PC-3 (cell line): ENCODE results near the gene GATAD2A. TPM values are rescaled to one million over a fixed set of nuclear protein-coding genes. Genes with fewer than 3 reads are reported as not detected.
A peak's percentile ranks its signal among the peaks of the same experiment; 100 is the strongest.

ENCODE experiments used
- ATAC-seq: fragments of 200-7000 bp; cut with Tn5 transposase; 2 replicates; pipeline ENCODE4 v1.9.1; 2020; ENCODE audit warnings: mild to moderate bottlenecking, moderate library complexity
- BruUV-seq: library from RNA; stranded (reverse); fragments of 400-500 nt; replicated peaks from 2 replicates; lab custom pipeline; 2021; lab: Mats Ljungman, UMichigan
- CTCF ChIA-PET: fragments of 300-600 bp; sonication (Branson Sonifier 250); formaldehyde crosslinking; loops from one replicate; lab custom pipeline; 2022; ENCODE audit warnings: antibody characterized with exemption; lab: Charles Lee
- POLR2A ChIA-PET: fragments of 300-600 bp; sonication (Branson Sonifier 250); formaldehyde crosslinking; loops from one replicate; lab custom pipeline; 2022; ENCODE audit warnings: antibody characterized with exemption; ENCODE audit not compliant: unreplicated experiment; lab: Charles Lee
- DNase-seq: peaks from one replicate; pipeline ENCODE4 v3.0.0-alpha.2; 2015
- H2AFZ ChIP-seq: fragments of 300-600 bp; sonication (generic); 2 replicates; pipeline ENCODE4 v1.6.0; 2016; ENCODE audit warnings: antibody characterized with exemption, low read length
- H3F3A ChIP-seq: fragments of 300-600 bp; sonication (generic); one replicate; pipeline ENCODE4 v1.6.0; 2017; ENCODE audit warnings: antibody characterized with exemption, low read length, control low read depth, mild to moderate bottlenecking; ENCODE audit not compliant: unreplicated experiment
- H3K27ac ChIP-seq: fragments of 300-600 bp; sonication (generic); 2 replicates; pipeline ENCODE4 v1.5.1; 2016; ENCODE audit warnings: mild to moderate bottlenecking, low read length
- H3K27me3 ChIP-seq: fragments of 300-600 bp; sonication (generic); 2 replicates; pipeline ENCODE4 v1.6.1; 2016; ENCODE audit warnings: low read length, mixed read lengths
- H3K36me3 ChIP-seq: fragments of 300-600 bp; sonication (generic); 2 replicates; pipeline ENCODE4 v1.6.1; 2016; ENCODE audit warnings: low read depth, mixed run types, low read length, mixed read lengths
- H3K4me1 ChIP-seq: fragments of 300-600 bp; sonication (generic); 2 replicates; pipeline ENCODE4 v1.5.1; 2016; ENCODE audit warnings: low read length; ENCODE audit not compliant: insufficient read depth
- H3K4me2 ChIP-seq: fragments of 300-600 bp; sonication (generic); 2 replicates; pipeline ENCODE4 v1.6.0; 2016; ENCODE audit warnings: low read length
- H3K4me3 ChIP-seq: fragments of 300-600 bp; sonication (generic); 2 replicates; pipeline ENCODE4 v1.5.1; 2016; ENCODE audit warnings: mild to moderate bottlenecking, low read length, mixed read lengths
- H3K79me2 ChIP-seq: fragments of 300-600 bp; sonication (generic); 2 replicates; pipeline ENCODE4 v1.6.1; 2017; ENCODE audit warnings: low read length, mixed read lengths
- H3K9ac ChIP-seq: fragments of 300-600 bp; sonication (generic); 2 replicates; pipeline ENCODE4 v1.6.0; 2016; ENCODE audit warnings: mild to moderate bottlenecking, low read length
- H3K9me2 ChIP-seq: fragments of 300-600 bp; sonication (generic); replicated peaks from 2 replicates; pipeline ENCODE4 v1.6.1; 2016; ENCODE audit warnings: mixed run types, low read length, mixed read lengths
- H3K9me3 ChIP-seq: fragments of 300-600 bp; sonication (generic); 2 replicates; pipeline ENCODE4 v1.6.1; 2016; ENCODE audit warnings: low read length, mixed read lengths
- H4K20me1 ChIP-seq: fragments of 300-600 bp; sonication (generic); 2 replicates; pipeline ENCODE4 v1.6.1; 2016; ENCODE audit warnings: low read length, mixed read lengths
- EZH2 ChIP-seq: fragments of 300-600 bp; sonication (generic); IDR thresholded peaks from one replicate; pipeline ENCODE4 v1.6.1; 2017; ENCODE audit warnings: antibody characterized with exemption, mild to moderate bottlenecking, low read length; ENCODE audit not compliant: unreplicated experiment
- EZH2phosphoT487 ChIP-seq: fragments of 300-600 bp; sonication (generic); IDR thresholded peaks from 2 replicates; pipeline ENCODE4 v1.6.1; 2018; ENCODE audit warnings: mild to moderate bottlenecking, antibody characterized with exemption, low read length, borderline replicate concordance
- intact Hi-C: fragments of 100-400 bp; cut with micrococcal nuclease; formaldehyde crosslinking; loops from 2 replicates; pipeline ENCODE4 v1.9.0; 2023
- total RNA-seq: library from RNA; depleted of rRNA; stranded (reverse); fragments of >200 nt; gene quantifications from 2 replicates; pipeline ENCODE4 v1.2.3, GENCODE V29; 2014
- TF ChIP-seq, protein P1 (sequence below): fragments of 300-600 bp; sonication (generic); conservative IDR thresholded peaks from 2 replicates; pipeline ENCODE4 v1.5.1; 2017; ENCODE audit warnings: antibody characterized with exemption, low read depth, mild to moderate bottlenecking, low read length

Gene GATAD2A
- total RNA-seq, 1 experiment from 2014 or later = 104 TPM

DNA sequence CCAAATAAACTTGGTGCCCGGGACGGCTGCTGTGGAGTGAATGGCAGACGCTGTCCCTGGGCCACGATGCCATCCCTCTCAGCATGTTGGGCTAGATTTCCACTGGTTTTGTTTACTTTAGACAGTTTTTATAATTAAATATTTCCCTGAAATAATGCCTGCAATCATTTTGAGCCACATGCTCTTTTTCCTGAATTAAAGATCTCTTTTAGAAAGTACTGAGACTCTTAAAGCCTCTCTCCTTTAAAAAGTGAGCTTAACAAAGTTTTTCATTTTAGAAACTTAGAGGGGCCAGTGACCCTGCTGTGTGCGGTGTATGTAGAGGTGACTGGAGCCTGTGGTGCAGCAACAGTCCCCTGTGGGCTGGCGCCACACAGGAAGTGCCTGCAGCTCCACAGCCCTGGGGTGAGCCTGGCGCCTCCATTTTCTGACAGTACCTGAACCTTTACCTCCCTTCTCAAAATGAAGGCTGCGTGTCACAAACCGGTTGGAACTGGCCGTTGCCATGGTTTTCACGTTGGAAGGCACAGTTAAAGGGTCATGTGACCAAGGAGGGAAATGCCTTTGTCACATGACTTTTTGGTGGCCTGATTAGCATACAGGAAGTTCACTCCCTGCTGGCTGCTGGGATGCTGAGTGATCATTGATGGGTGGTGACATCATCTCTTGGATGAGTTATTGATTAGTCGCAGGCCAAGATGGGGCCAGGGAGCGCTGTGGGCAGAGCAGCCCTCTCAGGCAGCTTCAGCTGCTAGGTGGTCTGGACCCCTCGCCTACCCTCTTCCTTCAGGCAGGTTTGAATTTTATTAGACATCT is 83.6 kb downstream of the GATAD2A start:
- peak; percentile 72 for DNase-seq
- TSS peak; percentile 33 for BruUV-seq
- intact Hi-C loops = loop anchor here (2.0 kb wide), 1 partner anchor 82 kb away; no protein-coding TSS in a partner anchor
- Histone ChIP-seq H2AFZ (peak overlapping the region; percentile 23; the same call in 1 of the 2 replicates), H3K9ac (peak overlapping the region; percentile 47), H3K9me3 (no peaks in the 10 kb centered on the region), H3K36me3 (peaks cover 18% of the 10 kb centered on the region), H3F3A (no peaks in the 10 kb centered on the region), H3K4me3 (no peak overlapping the region), H3K27ac (peak overlapping the region; percentile 76), H3K27me3 (no peaks in the 10 kb centered on the region), H4K20me1 (no peaks in the 10 kb centered on the region), H3K79me2 (peaks cover 34% of the 10 kb centered on the region), H3K9me2 (no peaks in the 10 kb centered on the region), H3K4me1 (peaks cover 22% of the 10 kb centered on the region), H3K4me2 (peak overlapping the region; percentile 13; the same call in 1 of the 2 replicates)
- ChIA-PET CTCF (interaction anchor here (0.6 kb wide), 1 partner anchor 45 kb away, joined by 3 read pairs; no protein-coding TSS in a partner anchor), POLR2A (interaction anchor here (0.5 to 0.7 kb wide), 2 partner anchors 112 to 167 kb away, joined by 3 read pairs; no protein-coding TSS in a partner anchor)
- TF ChIP-seq EZH2phosphoT487 = no peak
- no peak for TF ChIP-seq EZH2
- TF ChIP-seq, protein P1, sequence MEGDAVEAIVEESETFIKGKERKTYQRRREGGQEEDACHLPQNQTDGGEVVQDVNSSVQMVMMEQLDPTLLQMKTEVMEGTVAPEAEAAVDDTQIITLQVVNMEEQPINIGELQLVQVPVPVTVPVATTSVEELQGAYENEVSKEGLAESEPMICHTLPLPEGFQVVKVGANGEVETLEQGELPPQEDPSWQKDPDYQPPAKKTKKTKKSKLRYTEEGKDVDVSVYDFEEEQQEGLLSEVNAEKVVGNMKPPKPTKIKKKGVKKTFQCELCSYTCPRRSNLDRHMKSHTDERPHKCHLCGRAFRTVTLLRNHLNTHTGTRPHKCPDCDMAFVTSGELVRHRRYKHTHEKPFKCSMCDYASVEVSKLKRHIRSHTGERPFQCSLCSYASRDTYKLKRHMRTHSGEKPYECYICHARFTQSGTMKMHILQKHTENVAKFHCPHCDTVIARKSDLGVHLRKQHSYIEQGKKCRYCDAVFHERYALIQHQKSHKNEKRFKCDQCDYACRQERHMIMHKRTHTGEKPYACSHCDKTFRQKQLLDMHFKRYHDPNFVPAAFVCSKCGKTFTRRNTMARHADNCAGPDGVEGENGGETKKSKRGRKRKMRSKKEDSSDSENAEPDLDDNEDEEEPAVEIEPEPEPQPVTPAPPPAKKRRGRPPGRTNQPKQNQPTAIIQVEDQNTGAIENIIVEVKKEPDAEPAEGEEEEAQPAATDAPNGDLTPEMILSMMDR = no peak
- ATAC-seq = peak; percentile 45

DNA sequence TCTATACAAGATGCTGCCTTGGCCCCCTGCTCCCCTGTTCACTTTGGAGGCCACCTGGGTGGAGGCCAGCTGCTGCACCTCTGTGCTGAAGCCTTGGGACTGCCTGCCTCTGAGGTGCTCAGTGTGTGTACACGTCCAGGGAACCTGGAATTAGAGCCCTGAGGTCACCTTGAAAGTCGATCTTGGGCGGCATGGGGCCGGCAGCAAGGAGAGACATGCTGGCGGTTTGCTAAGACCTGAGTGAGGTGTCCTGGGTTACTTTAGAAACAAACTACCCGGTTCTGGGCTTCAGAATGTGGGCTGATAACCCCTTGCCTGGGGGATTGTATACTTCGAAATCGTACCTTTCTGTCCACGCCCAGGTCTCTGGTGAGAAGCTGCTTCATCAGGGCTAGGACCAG is 84.3 kb downstream of the GATAD2A start:
- TF ChIP-seq EZH2 = no peak
- DNase-seq (no peak), ATAC-seq (peak; percentile 4; the same call in 1 of the 2 replicates)
- H3K36me3 ChIP-seq = peaks cover 25% of the 10 kb centered on the region
- H3F3A ChIP-seq = no peaks in the 10 kb centered on the region
- H3K27ac ChIP-seq = peak overlapping the region; percentile 76
- no peaks in the 10 kb centered on the region for H3K27me3 ChIP-seq
- H2AFZ ChIP-seq = no peak overlapping the region
- BruUV-seq = no TSS peak
- H3K4me3 ChIP-seq = no peak overlapping the region
- H3K4me1 ChIP-seq = peaks cover 22% of the 10 kb centered on the region
- POLR2A ChIA-PET = no interaction called here
- intact Hi-C loops = loop anchor here (1.0 to 2.0 kb wide), 2 partner anchors 83 to 124 kb away; no protein-coding TSS in a partner anchor
- no peaks in the 10 kb centered on the region for H3K9me3 ChIP-seq
- H4K20me1 ChIP-seq = no peaks in the 10 kb centered on the region
- no peak overlapping the region for H3K9ac ChIP-seq
- CTCF ChIA-PET = interaction anchor here (0.5 to 1.1 kb wide), 4 partner anchors 18 to 123 kb away, joined by 3 to 7 read pairs (median 4); no protein-coding TSS in a partner anchor
- H3K9me2 ChIP-seq = no peaks in the 10 kb centered on the region
- H3K4me2 ChIP-seq = no peak overlapping the region
- peaks cover 32% of the 10 kb centered on the region for H3K79me2 ChIP-seq

DNA sequence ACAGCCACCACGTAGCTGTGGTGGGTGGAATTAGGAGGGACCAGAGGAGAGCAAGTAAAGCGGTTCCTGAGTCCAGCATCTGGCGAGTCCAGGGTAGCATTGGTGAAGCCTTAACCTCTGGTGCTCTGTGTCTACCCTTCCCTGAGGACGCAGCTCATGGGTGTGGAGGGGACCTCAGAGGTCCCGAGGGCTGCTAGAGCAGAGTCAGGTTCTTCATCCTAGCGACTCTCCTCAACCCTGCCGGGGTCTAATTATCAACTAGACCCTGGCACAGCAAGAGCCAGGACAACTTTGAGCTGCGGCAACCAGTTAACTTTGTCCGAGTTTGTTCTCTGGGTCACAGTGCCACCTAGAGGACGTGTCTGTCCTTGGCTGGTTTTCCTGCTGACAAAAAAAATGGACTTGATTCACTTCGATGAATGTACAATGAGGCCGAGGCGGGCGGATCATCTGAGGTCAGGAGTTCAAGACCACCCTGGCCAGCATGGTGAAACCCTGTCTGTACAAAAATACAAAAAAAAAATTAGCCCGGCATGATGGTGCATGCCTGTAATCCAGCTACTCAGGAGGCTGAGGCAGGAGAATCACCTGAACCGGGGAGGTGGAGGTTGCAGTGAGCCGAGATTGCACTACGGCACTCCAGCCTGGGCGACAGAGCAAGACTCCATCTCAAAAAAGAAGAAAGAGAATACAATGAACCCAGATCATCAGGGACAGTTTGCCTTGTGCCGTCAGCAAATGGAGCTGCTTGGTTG is 84.9 kb downstream of the GATAD2A start:
- H3K27me3 ChIP-seq = no peaks in the 10 kb centered on the region
- intact Hi-C loops = loop anchor here (1.0 kb wide), 1 partner anchor 124 kb away; no protein-coding TSS in a partner anchor
- no peak overlapping the region for H3K4me2 ChIP-seq
- no peaks in the 10 kb centered on the region for H3F3A ChIP-seq
- H3K36me3 ChIP-seq = peaks cover 25% of the 10 kb centered on the region
- ChIA-PET POLR2A (interaction anchor here (0.6 kb wide), 1 partner anchor 105 kb away, joined by 4 read pairs; no protein-coding TSS in a partner anchor), CTCF (interaction anchor here (0.5 to 1.1 kb wide), 5 partner anchors 19 to 123 kb away, joined by 3 to 7 read pairs (median 4); no protein-coding TSS in a partner anchor)
- H3K4me1 ChIP-seq = peaks cover 22% of the 10 kb centered on the region
- peak; percentile 62 for ATAC-seq
- H3K9me3 ChIP-seq = no peaks in the 10 kb centered on the region
- H3K9me2 ChIP-seq = no peaks in the 10 kb centered on the region
- H4K20me1 ChIP-seq = no peaks in the 10 kb centered on the region
- TF ChIP-seq, protein P1 = peak; percentile 86
- no peak for TF ChIP-seq EZH2phosphoT487
- no peak overlapping the region for H3K9ac ChIP-seq
- H3K27ac ChIP-seq = peak overlapping the region; percentile 76
- DNase-seq = peak; percentile 83
- H3K4me3 ChIP-seq = no peak overlapping the region
- peaks cover 26% of the 10 kb centered on the region for H3K79me2 ChIP-seq
- no peak overlapping the region for H2AFZ ChIP-seq
- no TSS peak for BruUV-seq
